Upper lobe of left lung (tissue), 4 donors: ENCODE measurements around the gene ATP8B1.
"Not testable (repeated sequence)": the region's sequence is repeated elsewhere in the genome, so short reads cannot be mapped to it uniquely, and the experiment has no call there.

Experiments
- EP300 ChIP-seq, 4 donors: sonication (generic); formaldehyde crosslinking; IDR thresholded peaks; one replicate each; pipeline ENCODE4 v1.5.1; 2017; ENCODE audit warnings: antibody characterized with exemption in 4 of 4, control low read depth in 2 of 4
- POLR2A ChIP-seq, 4 donors: fragments of 450-650 bp; IDR thresholded peaks; one replicate each; pipeline ENCODE4 v1.5.1; 2016 to 2017; ENCODE audit warnings: antibody characterized with exemption in 4 of 4, mild to moderate bottlenecking in 2 of 4
- POLR2AphosphoS5 ChIP-seq, 2 donors: sonication (generic); formaldehyde crosslinking; IDR thresholded peaks; one replicate each; pipeline ENCODE4 v1.5.1; 2017; ENCODE audit warnings: antibody characterized with exemption in 2 of 2
- TF ChIP-seq, protein P1 (sequence below), 6 experiments: fragments of 450-650 bp in 4 of 6; fragments of 200-600 bp in 2 of 6; sonication (generic) in 2 of 6; IDR thresholded peaks; one replicate each; pipeline ENCODE4 v1.5.1; 2016 to 2019; ENCODE audit warnings: antibody characterized with exemption in 6 of 6

- TF ChIP-seq, protein P1, sequence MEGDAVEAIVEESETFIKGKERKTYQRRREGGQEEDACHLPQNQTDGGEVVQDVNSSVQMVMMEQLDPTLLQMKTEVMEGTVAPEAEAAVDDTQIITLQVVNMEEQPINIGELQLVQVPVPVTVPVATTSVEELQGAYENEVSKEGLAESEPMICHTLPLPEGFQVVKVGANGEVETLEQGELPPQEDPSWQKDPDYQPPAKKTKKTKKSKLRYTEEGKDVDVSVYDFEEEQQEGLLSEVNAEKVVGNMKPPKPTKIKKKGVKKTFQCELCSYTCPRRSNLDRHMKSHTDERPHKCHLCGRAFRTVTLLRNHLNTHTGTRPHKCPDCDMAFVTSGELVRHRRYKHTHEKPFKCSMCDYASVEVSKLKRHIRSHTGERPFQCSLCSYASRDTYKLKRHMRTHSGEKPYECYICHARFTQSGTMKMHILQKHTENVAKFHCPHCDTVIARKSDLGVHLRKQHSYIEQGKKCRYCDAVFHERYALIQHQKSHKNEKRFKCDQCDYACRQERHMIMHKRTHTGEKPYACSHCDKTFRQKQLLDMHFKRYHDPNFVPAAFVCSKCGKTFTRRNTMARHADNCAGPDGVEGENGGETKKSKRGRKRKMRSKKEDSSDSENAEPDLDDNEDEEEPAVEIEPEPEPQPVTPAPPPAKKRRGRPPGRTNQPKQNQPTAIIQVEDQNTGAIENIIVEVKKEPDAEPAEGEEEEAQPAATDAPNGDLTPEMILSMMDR (IDR thresholded peaks at IDR 0.05) = not testable (repeated sequence)
- TF ChIP-seq POLR2A, POLR2AphosphoS5, EP300 (IDR thresholded peaks at IDR 0.05): not testable (repeated sequence)
These were observed 159.4 kb downstream of the ATP8B1 start for GRCh38 chr18:57643726-57644125.
